Measurements from ENCODE around the gene KPNB1.

KPNB1 gene

DNA sequence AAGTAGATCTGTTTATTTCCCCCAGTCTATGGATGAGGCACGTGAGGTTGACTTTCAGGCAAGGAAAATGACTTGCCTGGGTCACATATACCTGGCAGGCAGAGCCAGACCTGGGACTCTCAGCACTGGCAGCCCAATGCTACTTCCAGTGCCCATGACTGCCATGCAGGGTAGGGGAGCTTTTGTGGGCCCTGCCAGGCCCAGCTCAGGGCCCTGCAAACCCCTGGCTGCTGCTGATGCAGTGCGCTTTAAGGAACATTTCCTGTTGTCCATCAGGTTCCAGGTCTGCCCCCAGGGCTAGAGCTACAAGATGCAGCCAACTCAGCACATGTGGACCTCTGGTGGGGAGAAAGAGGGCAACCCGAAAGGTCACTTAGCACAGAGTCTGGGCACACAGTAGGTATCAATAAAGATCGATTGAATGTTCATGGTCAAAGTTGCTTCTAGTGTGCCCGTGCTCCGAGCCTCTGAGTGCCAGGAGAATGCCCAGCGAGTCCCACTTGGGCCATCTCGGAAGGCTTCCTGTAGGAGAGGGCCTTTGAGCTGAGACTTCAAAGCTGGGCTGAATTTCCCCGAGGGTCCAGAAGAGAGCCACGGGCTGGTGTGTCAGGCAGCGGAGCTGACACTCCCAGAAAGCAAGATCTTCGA is 82.8 kb downstream of the KPNB1 start:
- Histone ChIP-seq H2AFZ (ENCODE audit: low read depth) (no peak overlapping the region), H3K27me3 (ENCODE audit: insufficient read depth, low read depth) (peaks cover 3% of the 10 kb centered on the region; the same call in 1 of the 2 replicates)

DNA sequence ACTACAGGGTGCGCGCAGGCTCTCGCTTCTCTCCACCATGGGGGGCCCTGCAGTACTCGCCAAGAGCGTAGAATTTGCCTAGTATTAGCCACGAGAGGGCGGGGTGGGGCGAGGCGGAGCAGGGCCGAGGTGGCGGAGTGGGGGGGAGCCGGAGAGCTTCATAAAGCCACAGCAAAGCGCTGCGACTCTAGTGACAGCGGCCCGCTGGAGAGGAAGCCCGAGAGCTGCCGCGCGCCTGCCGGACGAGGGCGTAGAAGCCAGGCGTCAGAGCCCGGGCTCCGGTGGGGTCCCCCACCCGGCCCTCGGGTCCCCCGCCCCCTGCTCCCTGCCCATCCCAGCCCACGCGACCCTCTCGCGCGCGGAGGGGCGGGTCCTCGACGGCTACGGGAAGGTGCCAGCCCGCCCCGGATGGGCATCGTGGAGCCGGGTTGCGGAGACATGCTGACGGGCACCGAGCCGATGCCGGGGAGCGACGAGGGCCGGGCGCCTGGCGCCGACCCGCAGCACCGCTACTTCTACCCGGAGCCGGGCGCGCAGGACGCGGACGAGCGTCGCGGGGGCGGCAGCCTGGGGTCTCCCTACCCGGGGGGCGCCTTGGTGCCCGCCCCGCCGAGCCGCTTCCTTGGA is 83.4 kb downstream of the KPNB1 start, which contains the start of gene TBX21:
TSS of gene TBX21 (plus strand) at position 190 of the 627 bp plus-strand sequence. CDS start at position 409, 219 bp downstream.
- H3K9ac ChIP-seq: no peak within 1 kb of the TSS
- H4K20me1 ChIP-seq (ENCODE audit: insufficient read depth): no peaks in the 10 kb centered on the region
- H2AFZ ChIP-seq (ENCODE audit: low read depth): no peak within 1 kb of the TSS
- no peak within 1 kb of the TSS for H3K4me3 ChIP-seq (IDR thresholded peaks at IDR 0.05; ENCODE audit: insufficient read depth, low read depth, low read length)
- TF ChIP-seq, protein P1, sequence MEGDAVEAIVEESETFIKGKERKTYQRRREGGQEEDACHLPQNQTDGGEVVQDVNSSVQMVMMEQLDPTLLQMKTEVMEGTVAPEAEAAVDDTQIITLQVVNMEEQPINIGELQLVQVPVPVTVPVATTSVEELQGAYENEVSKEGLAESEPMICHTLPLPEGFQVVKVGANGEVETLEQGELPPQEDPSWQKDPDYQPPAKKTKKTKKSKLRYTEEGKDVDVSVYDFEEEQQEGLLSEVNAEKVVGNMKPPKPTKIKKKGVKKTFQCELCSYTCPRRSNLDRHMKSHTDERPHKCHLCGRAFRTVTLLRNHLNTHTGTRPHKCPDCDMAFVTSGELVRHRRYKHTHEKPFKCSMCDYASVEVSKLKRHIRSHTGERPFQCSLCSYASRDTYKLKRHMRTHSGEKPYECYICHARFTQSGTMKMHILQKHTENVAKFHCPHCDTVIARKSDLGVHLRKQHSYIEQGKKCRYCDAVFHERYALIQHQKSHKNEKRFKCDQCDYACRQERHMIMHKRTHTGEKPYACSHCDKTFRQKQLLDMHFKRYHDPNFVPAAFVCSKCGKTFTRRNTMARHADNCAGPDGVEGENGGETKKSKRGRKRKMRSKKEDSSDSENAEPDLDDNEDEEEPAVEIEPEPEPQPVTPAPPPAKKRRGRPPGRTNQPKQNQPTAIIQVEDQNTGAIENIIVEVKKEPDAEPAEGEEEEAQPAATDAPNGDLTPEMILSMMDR (conservative IDR thresholded peaks at IDR 0.05; ENCODE audit: low read depth, low read length): no peak; the same call in 1 of the 2 replicates
- H3K79me2 ChIP-seq (ENCODE audit: insufficient read depth, low read depth): no peaks in the 10 kb centered on the region
- H3K27ac ChIP-seq: no peak within 1 kb of the TSS
- H3K36me3 ChIP-seq (ENCODE audit: insufficient read depth): no peaks in the 10 kb centered on the region
- H3K27me3 ChIP-seq (ENCODE audit: insufficient read depth, low read depth): peaks cover 3% of the 10 kb centered on the region; the same call in 1 of the 2 replicates
- H3K4me1 ChIP-seq (ENCODE audit: low read depth, poor library complexity, severe bottlenecking): no peaks in the 10 kb centered on the region
- H3K4me2 ChIP-seq: no peak within 1 kb of the TSS

More for the DNA sequence above, 82.8 kb downstream of the KPNB1 start:
- H3K9ac ChIP-seq: no peak overlapping the region
- no peaks in the 10 kb centered on the region for H3K4me1 ChIP-seq (ENCODE audit: low read depth, poor library complexity, severe bottlenecking)
- no peaks in the 10 kb centered on the region for H3K36me3 ChIP-seq (ENCODE audit: insufficient read depth)
- TF ChIP-seq, protein P1 (conservative IDR thresholded peaks at IDR 0.05; ENCODE audit: low read depth, low read length): no peak; the same call in 1 of the 2 replicates
- H3K79me2 ChIP-seq (ENCODE audit: insufficient read depth, low read depth): no peaks in the 10 kb centered on the region
- H4K20me1 ChIP-seq (ENCODE audit: insufficient read depth): no peaks in the 10 kb centered on the region
- no peak overlapping the region for H3K27ac ChIP-seq
- no peak overlapping the region for H3K4me3 ChIP-seq (IDR thresholded peaks at IDR 0.05; ENCODE audit: insufficient read depth, low read depth, low read length)
- H3K4me2 ChIP-seq: no peak overlapping the region

DNA sequence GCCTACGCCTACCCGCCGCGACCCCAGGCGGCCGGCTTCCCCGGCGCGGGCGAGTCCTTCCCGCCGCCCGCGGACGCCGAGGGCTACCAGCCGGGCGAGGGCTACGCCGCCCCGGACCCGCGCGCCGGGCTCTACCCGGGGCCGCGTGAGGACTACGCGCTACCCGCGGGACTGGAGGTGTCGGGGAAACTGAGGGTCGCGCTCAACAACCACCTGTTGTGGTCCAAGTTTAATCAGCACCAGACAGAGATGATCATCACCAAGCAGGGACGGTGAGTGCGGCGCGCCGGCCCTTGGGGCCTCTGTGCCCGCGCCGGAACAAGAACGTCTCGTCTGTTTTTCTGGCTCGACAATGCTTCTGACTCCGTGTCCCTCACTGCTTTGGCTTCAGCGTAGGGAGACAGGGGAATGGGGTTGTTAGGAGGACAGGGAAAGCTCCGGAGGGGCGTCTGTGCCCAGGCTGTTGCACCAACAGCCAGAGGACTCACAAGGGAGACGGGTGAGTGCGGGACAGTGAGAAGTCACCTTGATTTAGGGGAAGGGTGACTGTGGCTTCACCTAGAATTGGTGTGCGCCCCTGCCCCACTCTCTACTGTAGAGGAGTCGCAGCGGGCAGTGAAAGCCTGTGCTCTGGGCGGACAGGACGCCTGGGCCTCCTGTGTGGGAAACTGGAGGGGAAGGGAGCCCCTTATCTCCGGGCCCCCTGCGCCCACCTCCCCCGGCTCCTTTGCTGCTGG is 84.1 kb downstream of the KPNB1 start:
- Histone ChIP-seq H3K27ac (no peak overlapping the region), H3K9ac (no peak overlapping the region), H2AFZ (ENCODE audit: low read depth) (no peak overlapping the region), H3K4me3 (IDR thresholded peaks at IDR 0.05; ENCODE audit: insufficient read depth, low read depth, low read length) (no peak overlapping the region), H3K27me3 (ENCODE audit: insufficient read depth, low read depth) (peaks cover 3% of the 10 kb centered on the region; the same call in 1 of the 2 replicates), H3K79me2 (ENCODE audit: insufficient read depth, low read depth) (no peaks in the 10 kb centered on the region), H3K4me2 (no peak overlapping the region), H4K20me1 (ENCODE audit: insufficient read depth) (no peaks in the 10 kb centered on the region), H3K36me3 (ENCODE audit: insufficient read depth) (no peaks in the 10 kb centered on the region), H3K4me1 (ENCODE audit: low read depth, poor library complexity, severe bottlenecking) (no peaks in the 10 kb centered on the region)
- TF ChIP-seq, protein P1 (conservative IDR thresholded peaks at IDR 0.05; ENCODE audit: low read depth, low read length): no peak

DNA sequence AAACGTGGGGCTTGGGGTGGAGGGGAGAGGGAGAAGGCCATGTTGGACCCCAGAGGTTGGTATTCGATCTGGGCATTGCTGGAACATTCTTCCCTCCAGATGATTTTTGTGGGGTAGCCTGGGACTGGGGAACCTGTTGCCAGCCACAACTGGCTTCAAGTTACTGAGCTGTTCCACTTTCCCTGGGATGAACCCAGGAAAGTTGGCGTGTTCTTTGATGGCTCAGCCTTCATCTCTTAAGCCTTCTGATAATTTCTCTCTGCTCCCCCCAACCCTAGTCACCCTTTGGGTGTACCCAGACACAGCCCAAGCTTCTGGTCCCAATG is 85.4 kb downstream of the KPNB1 start:
- H3K4me2 ChIP-seq: no peak overlapping the region

More for the DNA sequence above, 85.4 kb downstream of the KPNB1 start:
- H3K79me2 ChIP-seq (ENCODE audit: insufficient read depth, low read depth): no peaks in the 10 kb centered on the region
- no peaks in the 10 kb centered on the region for H4K20me1 ChIP-seq (ENCODE audit: insufficient read depth)
- no peak overlapping the region for H3K9ac ChIP-seq
- H3K27me3 ChIP-seq (ENCODE audit: insufficient read depth, low read depth): peaks cover 3% of the 10 kb centered on the region; the same call in 1 of the 2 replicates
- TF ChIP-seq, protein P1 (conservative IDR thresholded peaks at IDR 0.05; ENCODE audit: low read depth, low read length): no peak
- H3K4me3 ChIP-seq (IDR thresholded peaks at IDR 0.05; ENCODE audit: insufficient read depth, low read depth, low read length): no peak overlapping the region
- no peaks in the 10 kb centered on the region for H3K36me3 ChIP-seq (ENCODE audit: insufficient read depth)
- H3K27ac ChIP-seq: no peak overlapping the region
- H3K4me1 ChIP-seq (ENCODE audit: low read depth, poor library complexity, severe bottlenecking): no peaks in the 10 kb centered on the region
- H2AFZ ChIP-seq (ENCODE audit: low read depth): no peak overlapping the region

Measured in KMS-11 (cell line).